ENCODE results near the gene CDH23.

Gene CDH23

DNA sequence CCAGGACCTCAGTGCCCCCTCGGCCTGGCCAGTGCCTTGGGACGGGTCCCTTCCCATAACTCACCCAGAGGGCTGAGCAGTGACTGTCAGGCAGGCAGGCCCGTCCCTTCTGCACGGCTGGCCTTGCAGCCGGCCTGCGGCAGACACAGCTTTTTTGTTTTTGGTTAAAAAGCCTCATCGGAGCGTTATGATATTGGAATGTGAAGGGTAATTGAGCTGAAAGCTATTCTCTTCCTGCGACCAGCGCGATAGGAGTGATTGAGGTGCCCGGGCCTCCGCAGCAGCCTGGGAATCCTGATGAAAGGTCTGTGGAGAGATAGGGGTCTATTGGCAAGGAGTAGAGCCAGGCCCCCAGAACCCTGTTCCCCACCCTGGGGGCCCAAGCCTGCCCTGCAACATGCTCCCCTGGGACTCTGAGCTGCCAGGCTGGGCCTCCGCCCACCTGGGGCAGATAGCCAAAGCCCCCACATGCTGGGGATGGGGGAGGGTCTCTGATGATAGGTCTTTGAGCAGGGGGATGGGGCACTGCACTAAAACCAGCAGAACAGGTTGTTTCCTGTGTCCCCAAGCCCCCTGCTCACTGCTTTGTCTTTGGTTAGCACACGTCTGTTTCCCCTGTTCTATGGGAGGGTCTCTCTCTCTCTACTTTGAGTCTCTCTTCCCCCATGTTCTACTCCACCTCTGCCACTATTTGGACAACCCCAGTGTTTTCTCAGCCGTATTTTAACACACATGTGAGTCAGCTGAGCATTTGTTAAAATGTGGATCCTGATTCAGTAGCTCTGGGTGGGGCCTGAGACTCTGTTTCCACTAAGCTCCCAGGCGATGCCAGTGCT, 131.9 kb downstream of the CDH23 start:
- Mint-ChIP-seq H3K4me1 (peaks cover 75% of the 10 kb centered on the region), H3K27ac (no peak overlapping the region), H3K27me3 (ENCODE audit: low read depth, poor library complexity) (peaks cover 23% of the 10 kb centered on the region), H3K36me3 (ENCODE audit: low read depth) (no peaks in the 10 kb centered on the region), H3K4me3 (no peak overlapping the region), H3K9me3 (no peaks in the 10 kb centered on the region)
- TF ChIP-seq, protein P1, sequence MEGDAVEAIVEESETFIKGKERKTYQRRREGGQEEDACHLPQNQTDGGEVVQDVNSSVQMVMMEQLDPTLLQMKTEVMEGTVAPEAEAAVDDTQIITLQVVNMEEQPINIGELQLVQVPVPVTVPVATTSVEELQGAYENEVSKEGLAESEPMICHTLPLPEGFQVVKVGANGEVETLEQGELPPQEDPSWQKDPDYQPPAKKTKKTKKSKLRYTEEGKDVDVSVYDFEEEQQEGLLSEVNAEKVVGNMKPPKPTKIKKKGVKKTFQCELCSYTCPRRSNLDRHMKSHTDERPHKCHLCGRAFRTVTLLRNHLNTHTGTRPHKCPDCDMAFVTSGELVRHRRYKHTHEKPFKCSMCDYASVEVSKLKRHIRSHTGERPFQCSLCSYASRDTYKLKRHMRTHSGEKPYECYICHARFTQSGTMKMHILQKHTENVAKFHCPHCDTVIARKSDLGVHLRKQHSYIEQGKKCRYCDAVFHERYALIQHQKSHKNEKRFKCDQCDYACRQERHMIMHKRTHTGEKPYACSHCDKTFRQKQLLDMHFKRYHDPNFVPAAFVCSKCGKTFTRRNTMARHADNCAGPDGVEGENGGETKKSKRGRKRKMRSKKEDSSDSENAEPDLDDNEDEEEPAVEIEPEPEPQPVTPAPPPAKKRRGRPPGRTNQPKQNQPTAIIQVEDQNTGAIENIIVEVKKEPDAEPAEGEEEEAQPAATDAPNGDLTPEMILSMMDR (IDR thresholded peaks at IDR 0.05), result no peak
- no peak for DNase-seq

DNA sequence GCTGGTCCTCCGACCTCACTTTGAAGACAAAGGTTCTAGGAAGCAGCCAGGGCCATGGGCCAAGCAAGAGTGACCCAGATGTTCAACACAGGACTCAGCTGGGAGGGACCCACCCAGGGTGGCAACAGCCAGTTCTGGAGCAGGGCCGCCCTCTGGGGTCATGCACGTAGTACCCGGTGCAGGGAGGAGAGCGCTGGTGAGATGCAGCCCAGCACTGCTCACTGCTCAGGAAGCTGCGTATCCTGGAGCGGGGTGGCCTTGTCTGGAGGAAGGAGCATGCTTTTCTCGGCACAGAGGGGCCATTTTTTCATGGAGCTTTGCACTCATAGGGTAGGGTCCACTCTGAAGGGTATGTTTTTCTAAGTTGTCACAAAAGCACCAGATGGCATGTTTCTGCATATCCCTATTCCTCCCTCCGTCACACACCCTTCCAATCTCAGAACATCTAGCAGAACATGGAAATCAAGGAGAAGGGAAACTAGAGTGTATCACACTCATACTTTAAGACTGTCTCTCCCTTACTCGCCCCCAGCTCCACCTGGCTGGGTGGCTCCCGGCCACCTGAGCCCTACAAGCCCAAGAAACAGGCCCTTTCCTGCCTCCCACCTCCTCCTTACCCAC, 132.6 kb downstream of the CDH23 start:
- no peak overlapping the region for H3K4me3 Mint-ChIP-seq
- no peaks in the 10 kb centered on the region for H3K9me3 Mint-ChIP-seq
- TF ChIP-seq, protein P1 (IDR thresholded peaks at IDR 0.05), result no peak
- H3K36me3 Mint-ChIP-seq (ENCODE audit: low read depth), result no peaks in the 10 kb centered on the region
- DNase-seq, result no peak
- peaks cover 78% of the 10 kb centered on the region for H3K4me1 Mint-ChIP-seq
- H3K27ac Mint-ChIP-seq, result no peak overlapping the region
- H3K27me3 Mint-ChIP-seq (ENCODE audit: low read depth, poor library complexity), result peaks cover 21% of the 10 kb centered on the region

DNA sequence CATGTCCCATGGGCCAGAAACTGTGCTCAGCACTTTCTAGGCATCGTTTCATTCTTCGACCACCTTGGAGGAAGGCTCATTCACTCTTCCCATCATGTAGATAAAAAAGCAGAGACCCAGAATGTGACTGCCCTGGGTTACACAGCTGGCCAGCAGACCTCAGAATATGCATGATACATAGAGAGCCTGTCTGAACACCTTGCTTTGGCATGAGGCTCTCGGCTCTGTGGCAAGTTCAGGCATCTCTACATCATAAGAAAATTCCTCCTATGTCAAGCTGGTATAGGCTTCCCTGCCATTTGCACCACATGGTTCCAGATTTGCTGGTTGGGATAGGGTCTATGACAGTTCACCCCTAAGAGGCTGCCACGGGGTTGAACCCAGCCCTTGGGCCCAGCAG, 134.1 kb downstream of the CDH23 start:
- no peaks in the 10 kb centered on the region for H3K9me3 Mint-ChIP-seq
- no peak overlapping the region for H3K4me3 Mint-ChIP-seq
- peaks cover 85% of the 10 kb centered on the region for H3K4me1 Mint-ChIP-seq
- peaks cover 21% of the 10 kb centered on the region for H3K27me3 Mint-ChIP-seq (ENCODE audit: low read depth, poor library complexity)
- no peak for DNase-seq
- TF ChIP-seq, protein P1 (IDR thresholded peaks at IDR 0.05), result no peak
- H3K36me3 Mint-ChIP-seq (ENCODE audit: low read depth), result no peaks in the 10 kb centered on the region
- H3K27ac Mint-ChIP-seq, result no peak overlapping the region

DNA sequence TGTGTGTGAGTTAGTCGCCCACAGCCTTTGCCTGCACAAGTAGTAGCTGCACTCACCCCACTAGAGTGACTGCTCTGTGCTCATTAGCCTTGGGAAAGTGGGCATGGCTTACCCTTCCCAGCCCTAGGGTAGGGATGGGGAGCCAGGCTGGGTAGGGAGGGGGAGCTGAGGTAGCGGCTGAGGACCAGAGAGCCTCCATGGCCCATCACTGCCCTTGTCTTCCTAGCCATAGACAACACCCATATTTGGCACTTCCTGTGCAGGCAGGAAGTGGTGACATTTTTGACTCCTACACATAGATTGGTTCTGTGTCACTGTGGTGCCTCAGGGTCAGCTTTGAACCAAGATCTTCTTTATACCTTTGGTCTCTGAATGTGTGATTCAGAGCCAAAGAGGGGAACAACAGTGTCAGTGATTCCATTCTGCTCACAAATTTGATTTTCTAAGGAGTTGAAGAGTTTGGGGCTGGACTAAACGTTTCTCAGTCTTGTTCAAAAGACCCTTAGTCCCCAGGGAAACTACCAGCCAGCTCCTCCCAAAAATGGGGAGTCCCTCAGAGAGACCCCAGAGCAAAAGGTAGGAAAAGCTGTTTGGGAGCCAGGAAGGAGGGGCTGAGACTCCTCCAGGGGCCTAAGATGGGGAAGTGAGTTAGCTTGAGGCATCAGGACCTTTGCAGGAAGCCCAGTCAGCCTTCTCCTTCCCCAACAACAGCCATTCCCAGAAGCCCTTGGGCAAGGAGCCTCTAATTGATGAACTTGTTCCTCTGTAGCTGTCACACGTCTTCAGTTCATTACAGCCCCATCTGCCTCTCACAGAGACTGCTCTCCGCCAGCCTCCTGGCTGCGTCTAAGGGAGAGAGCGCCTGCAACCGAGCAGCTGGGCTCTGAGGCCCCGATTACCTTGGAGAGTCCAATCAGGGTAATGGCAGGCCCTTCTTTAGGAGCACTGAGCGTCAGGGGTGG, 135.0 kb downstream of the CDH23 start:
- Mint-ChIP-seq H3K27ac (no peak overlapping the region), H3K4me3 (no peak overlapping the region), H3K9me3 (no peaks in the 10 kb centered on the region), H3K36me3 (ENCODE audit: low read depth) (no peaks in the 10 kb centered on the region), H3K27me3 (ENCODE audit: low read depth, poor library complexity) (peaks cover 17% of the 10 kb centered on the region), H3K4me1 (peaks cover 79% of the 10 kb centered on the region)
- TF ChIP-seq, protein P1 (IDR thresholded peaks at IDR 0.05), result no peak
- DNase-seq, result no peak

DNA sequence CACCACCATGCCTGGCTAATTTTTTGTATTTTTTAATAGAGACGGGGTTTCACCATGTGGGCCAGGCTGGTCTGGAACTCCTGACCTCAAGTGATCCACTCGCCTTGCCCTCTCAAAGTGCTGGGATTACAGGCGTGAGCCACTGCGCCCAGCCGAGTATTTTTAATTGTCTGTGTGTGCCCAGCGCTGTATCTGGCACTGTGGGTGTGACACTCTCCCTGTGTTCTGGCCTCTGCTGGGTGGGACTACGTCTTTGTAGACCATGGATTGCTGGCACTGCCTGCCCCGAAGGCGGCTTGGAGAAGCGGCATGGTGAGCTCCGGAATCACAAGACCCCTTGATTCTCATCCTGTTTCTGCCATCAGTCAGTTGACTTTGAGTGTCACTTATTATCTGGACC, 136.2 kb downstream of the CDH23 start:
- H3K4me3 Mint-ChIP-seq, result no peak overlapping the region

More for the DNA sequence above, 136.2 kb downstream of the CDH23 start:
- Mint-ChIP-seq H3K27me3 (ENCODE audit: low read depth, poor library complexity) (peaks cover 20% of the 10 kb centered on the region), H3K9me3 (no peaks in the 10 kb centered on the region), H3K27ac (no peak overlapping the region), H3K36me3 (ENCODE audit: low read depth) (no peaks in the 10 kb centered on the region), H3K4me1 (peaks cover 68% of the 10 kb centered on the region)
- TF ChIP-seq, protein P1 (IDR thresholded peaks at IDR 0.05), result no peak
- DNase-seq, result no peak
